CD1c-positive myeloid dendritic cell (primary cell): ENCODE data around the gene PHACTR3.

Experiments
- DNase-seq: peaks from one replicate; pipeline ENCODE4 v3.0.0-alpha.2; 2016; ENCODE audit errors: extremely low spot score

Gene PHACTR3

GRCh38 chr20:59645761-59646171 is 41.4 kb downstream of the PHACTR3 start:
- DNase-seq = no peak

- no peak for DNase-seq
Measured at GRCh38 chr20:59646487-59646886, 42.1 kb downstream of the PHACTR3 start.

- no peak for DNase-seq
Measured at GRCh38 chr20:59647271-59647670, 42.9 kb downstream of the PHACTR3 start.

GRCh38 chr20:59648466-59649070 is 44.2 kb downstream of the PHACTR3 start:
- no peak for DNase-seq

GRCh38 chr20:59650418-59650817 is 46.1 kb downstream of the PHACTR3 start:
- no peak for DNase-seq

- no peak for DNase-seq
Measured at GRCh38 chr20:59652381-59652780, 48.0 kb downstream of the PHACTR3 start.

GRCh38 chr20:59656417-59656816 is 52.1 kb downstream of the PHACTR3 start:
- DNase-seq = no peak

- no peak for DNase-seq
Measured at GRCh38 chr20:59657459-59658046, 53.2 kb downstream of the PHACTR3 start.

GRCh38 chr20:59660471-59660870 is 56.1 kb downstream of the PHACTR3 start:
- no peak for DNase-seq

- no peak for DNase-seq
Measured at GRCh38 chr20:59661153-59661552, 56.8 kb downstream of the PHACTR3 start.

- DNase-seq = no peak
Measured at GRCh38 chr20:59661621-59662020, 57.3 kb downstream of the PHACTR3 start.

- DNase-seq = no peak
Measured at GRCh38 chr20:59662161-59662560, 57.8 kb downstream of the PHACTR3 start.

- no peak for DNase-seq
Measured at GRCh38 chr20:59662856-59663512, 58.6 kb downstream of the PHACTR3 start.

GRCh38 chr20:59663513-59664060 is 59.2 kb downstream of the PHACTR3 start:
- no peak for DNase-seq

- DNase-seq = no peak
Measured at GRCh38 chr20:59664421-59664941, 60.1 kb downstream of the PHACTR3 start.

GRCh38 chr20:59665656-59666555 is 61.6 kb downstream of the PHACTR3 start:
- no peak for DNase-seq

GRCh38 chr20:59666586-59666985 is 62.2 kb downstream of the PHACTR3 start:
- no peak for DNase-seq

- no peak for DNase-seq
Measured at GRCh38 chr20:59667131-59667530, 62.8 kb downstream of the PHACTR3 start.

- no peak for DNase-seq
Measured at GRCh38 chr20:59667981-59668515, 63.7 kb downstream of the PHACTR3 start.

GRCh38 chr20:59668926-59669850 is 64.8 kb downstream of the PHACTR3 start:
- no peak for DNase-seq
